Stomach (tissue), 4 donors: ENCODE results near the gene RRAS2.

Experiments
- POLR2AphosphoS5 ChIP-seq, 3 donors: sonication (generic); formaldehyde crosslinking; IDR thresholded peaks; one replicate each; pipeline ENCODE4 v1.6.1; 2016; ENCODE audit warnings: antibody characterized with exemption in 3 of 3
- TF ChIP-seq, protein P1 (sequence below), 7 experiments: fragments of 450-650 bp in 4 of 7; fragments of 200-600 bp in 3 of 7; sonication (generic) in 3 of 7; IDR thresholded peaks; one replicate each; pipeline ENCODE4 v1.5.1; 2016 to 2019; ENCODE audit warnings: antibody characterized with exemption in 7 of 7, control low read depth in 2 of 7, mild to moderate bottlenecking in 1 of 7

- TF ChIP-seq, protein P1, sequence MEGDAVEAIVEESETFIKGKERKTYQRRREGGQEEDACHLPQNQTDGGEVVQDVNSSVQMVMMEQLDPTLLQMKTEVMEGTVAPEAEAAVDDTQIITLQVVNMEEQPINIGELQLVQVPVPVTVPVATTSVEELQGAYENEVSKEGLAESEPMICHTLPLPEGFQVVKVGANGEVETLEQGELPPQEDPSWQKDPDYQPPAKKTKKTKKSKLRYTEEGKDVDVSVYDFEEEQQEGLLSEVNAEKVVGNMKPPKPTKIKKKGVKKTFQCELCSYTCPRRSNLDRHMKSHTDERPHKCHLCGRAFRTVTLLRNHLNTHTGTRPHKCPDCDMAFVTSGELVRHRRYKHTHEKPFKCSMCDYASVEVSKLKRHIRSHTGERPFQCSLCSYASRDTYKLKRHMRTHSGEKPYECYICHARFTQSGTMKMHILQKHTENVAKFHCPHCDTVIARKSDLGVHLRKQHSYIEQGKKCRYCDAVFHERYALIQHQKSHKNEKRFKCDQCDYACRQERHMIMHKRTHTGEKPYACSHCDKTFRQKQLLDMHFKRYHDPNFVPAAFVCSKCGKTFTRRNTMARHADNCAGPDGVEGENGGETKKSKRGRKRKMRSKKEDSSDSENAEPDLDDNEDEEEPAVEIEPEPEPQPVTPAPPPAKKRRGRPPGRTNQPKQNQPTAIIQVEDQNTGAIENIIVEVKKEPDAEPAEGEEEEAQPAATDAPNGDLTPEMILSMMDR (IDR thresholded peaks at IDR 0.05): no peak
- TF ChIP-seq POLR2AphosphoS5 (IDR thresholded peaks at IDR 0.05): no peak
Measured at GRCh38 chr11:14270690-14271542, 88.1 kb downstream of the RRAS2 start.
